SK-N-SH (cell line): ENCODE results near the gene CABLES2. TPM values are rescaled to one million over a fixed set of nuclear protein-coding genes. Genes with fewer than 3 reads are reported as not detected.

Experiments used
- CTCF ChIA-PET: fragments of 300-600, 350-600 bp; formaldehyde crosslinking; extraction: SDS; loops from one replicate; lab custom pipeline; 2021; lab: Yijun Ruan, JAX
- POLR2A ChIA-PET: fragments of 350-600 bp; sonication (Branson Sonifier 250); formaldehyde crosslinking; extraction: SDS; loops from one replicate; lab custom pipeline; 2020; ENCODE audit warnings: antibody characterized with exemption, inconsistent platforms; lab: Yijun Ruan, JAX
- DNase-seq: peaks from one replicate; pipeline ENCODE4 v3.0.0; 2012
- H2AFZ ChIP-seq: fragments of 200-600 bp; sonication (generic); 2 replicates; pipeline ENCODE4 v1.8.1; 2016; ENCODE audit warnings: antibody characterized with exemption, mild to moderate bottlenecking, low read depth
- H3F3A ChIP-seq: fragments of 200-600 bp; sonication (generic); replicated peaks from 2 replicates; pipeline ENCODE3; 2016; ENCODE audit warnings: antibody characterized with exemption, mild to moderate bottlenecking; ENCODE audit not compliant: insufficient read depth
- H3K27ac ChIP-seq, 2 experiments: fragments of 200-500 bp in 1 of 2; fragments of 200-600 bp in 1 of 2; sonication (Bioruptor generic) in 1 of 2; sonication (generic), shearing (Covaris generic) in 1 of 2; 2 replicates each; pipeline versions ENCODE4 v1.5.1 to v1.6.1; 2014 to 2016; ENCODE audit warnings: low read depth in 2 of 2, inconsistent platforms in 1 of 2, low read length in 1 of 2, mild to moderate bottlenecking in 1 of 2, mixed read lengths in 1 of 2
- H3K27me3 ChIP-seq: fragments of 200-600 bp; sonication (generic), shearing (Covaris generic); 2 replicates; pipeline ENCODE4 v1.6.1; 2016; ENCODE audit warnings: mixed run types; ENCODE audit not compliant: insufficient read depth
- H3K36me3 ChIP-seq, 2 experiments: fragments of 200-500 bp in 1 of 2; fragments of 200-600 bp in 1 of 2; sonication (Bioruptor generic) in 1 of 2; sonication (generic) in 1 of 2; replicated peaks in 1 of 2; 2 replicates each; pipeline versions ENCODE3 to v1.5.1; 2014 to 2016; ENCODE audit warnings: low read length in 1 of 2, mild to moderate bottlenecking in 1 of 2; ENCODE audit not compliant: insufficient read depth in 2 of 2, control insufficient read depth in 1 of 2
- H3K4me1 ChIP-seq, 2 experiments: fragments of 200-500 bp in 1 of 2; fragments of 200-600 bp in 1 of 2; sonication (Bioruptor generic) in 1 of 2; sonication (generic), shearing (Covaris generic) in 1 of 2; 2 replicates each; pipeline versions ENCODE4 v1.5.1 to v1.6.1; 2014 to 2016; ENCODE audit warnings: low read depth in 1 of 2, low read length in 1 of 2, mixed run types in 1 of 2; ENCODE audit not compliant: insufficient read depth in 2 of 2, control insufficient read depth in 1 of 2
- H3K4me2 ChIP-seq: fragments of 200-600 bp; sonication (generic), shearing (Covaris generic); 2 replicates; pipeline ENCODE4 v1.6.1; 2017; ENCODE audit warnings: mixed run types
- H3K4me3 ChIP-seq, 2 experiments: fragments of 200-500 bp in 1 of 2; fragments of 200-600 bp in 1 of 2; sonication (Bioruptor generic) in 1 of 2; sonication (generic), shearing (Covaris generic) in 1 of 2; 2 replicates each; pipeline versions ENCODE4 v1.5.1 to v1.8.1; 2014 to 2016; ENCODE audit warnings: low read depth in 2 of 2, inconsistent platforms in 1 of 2, low read length in 1 of 2, mild to moderate bottlenecking in 1 of 2, mixed read lengths in 1 of 2, moderate library complexity in 1 of 2
- H3K79me2 ChIP-seq: fragments of 200-600 bp; sonication (generic); 2 replicates; pipeline ENCODE4 v1.8.1; 2017; ENCODE audit warnings: mild to moderate bottlenecking; ENCODE audit not compliant: insufficient read depth
- H3K9ac ChIP-seq: fragments of 200-600 bp; sonication (generic); 2 replicates; pipeline ENCODE4 v1.6.1; 2017; ENCODE audit warnings: mixed run types
- H3K9me2 ChIP-seq: fragments of 200-600 bp; sonication (generic); 2 replicates; pipeline ENCODE4 v1.6.1; 2017; ENCODE audit warnings: mixed run types
- H3K9me3 ChIP-seq: fragments of 200-600 bp; sonication (generic); 2 replicates; pipeline ENCODE4 v1.6.1; 2017; ENCODE audit warnings: mixed run types, mild to moderate bottlenecking, moderate library complexity
- H4K20me1 ChIP-seq: fragments of 200-600 bp; sonication (generic); 2 replicates; pipeline ENCODE4 v1.6.1; 2017; ENCODE audit warnings: mild to moderate bottlenecking, mixed run types; ENCODE audit not compliant: insufficient read depth
- CHD2 ChIP-seq: fragments of 150-350 bp; IDR thresholded peaks from 2 replicates; pipeline ENCODE4 v1.6.1; 2018; ENCODE audit warnings: low read length; ENCODE audit not compliant: partially characterized antibody
- FOXJ3 ChIP-seq: sonication (generic); formaldehyde crosslinking; IDR thresholded peaks from 2 replicates; pipeline ENCODE4 v1.5.1; 2020; ENCODE audit warnings: mild to moderate bottlenecking, missing genetic modification reagents
- FOXM1 ChIP-seq: IDR thresholded peaks from 2 replicates; pipeline ENCODE4 v1.4.0; 2012; ENCODE audit warnings: low read depth, mild to moderate bottlenecking
- GABPA ChIP-seq: IDR thresholded peaks from 2 replicates; pipeline ENCODE4 v1.4.0; 2012; ENCODE audit warnings: low read depth, mild to moderate bottlenecking
- GATA2 ChIP-seq: sonication (generic); formaldehyde crosslinking; IDR thresholded peaks from 2 replicates; pipeline ENCODE4 v1.5.0; 2020; ENCODE audit warnings: mild to moderate bottlenecking, missing genetic modification reagents
- NFIC ChIP-seq: IDR thresholded peaks from 2 replicates; pipeline ENCODE4 v1.4.0; 2012; ENCODE audit warnings: borderline replicate concordance
- NRF1 ChIP-seq: IDR thresholded peaks from 2 replicates; pipeline ENCODE4 v1.6.1; 2012; ENCODE audit warnings: low read depth, mild to moderate bottlenecking, low read length
- RAD21 ChIP-seq: IDR thresholded peaks from 2 replicates; pipeline ENCODE4 v1.6.1; 2012; ENCODE audit warnings: mild to moderate bottlenecking, low read length
- RCOR1 ChIP-seq: fragments of 150-350 bp; IDR thresholded peaks from 2 replicates; pipeline ENCODE4 v1.6.1; 2017; ENCODE audit warnings: antibody characterized with exemption, low read length
- RXRA ChIP-seq: IDR thresholded peaks from 2 replicates; pipeline ENCODE4 v1.4.0; 2012; ENCODE audit warnings: low read depth, mild to moderate bottlenecking, borderline replicate concordance
- SIN3A ChIP-seq: IDR thresholded peaks from 2 replicates; pipeline ENCODE4 v1.6.1; 2012; ENCODE audit warnings: low read depth, mild to moderate bottlenecking, low read length, moderate library complexity, borderline replicate concordance
- SMC3 ChIP-seq: IDR thresholded peaks from 2 replicates; pipeline ENCODE4 v1.6.1; 2012; ENCODE audit warnings: low read depth, low read length, improper control_type of control experiment
- WGBS: methylation state at CpG from one replicate; pipeline ENCODE4 v1.1.6; 2017; ENCODE audit warnings: low lambda C conversion rate; 5-methylcytosine and 5-hydroxymethylcytosine counted together
- polyA plus RNA-seq, 3 experiments: library from polyadenylated mRNA; depleted of rRNA; stranded (reverse); fragments of >200 nt; gene quantifications; 2 replicates each; pipeline ENCODE4 v1.2.3, GENCODE V29; 2012
- TF ChIP-seq, protein P1 (sequence below): fragments of 200-600 bp; sonication (generic); IDR thresholded peaks from 2 replicates; pipeline ENCODE4 v1.6.1; 2017; ENCODE audit warnings: antibody characterized with exemption, mild to moderate bottlenecking, moderate library complexity
- TF ChIP-seq, protein P2 (sequence below): IDR thresholded peaks from 2 replicates; pipeline ENCODE4 v1.4.0; 2012; ENCODE audit warnings: low read depth
- TF ChIP-seq, protein P3 (sequence below): IDR thresholded peaks from 2 replicates; pipeline ENCODE4; 2012
- TF ChIP-seq, protein P4 (sequence below): IDR thresholded peaks from 2 replicates; pipeline ENCODE4 v1.4.0; 2012; ENCODE audit warnings: low read depth, borderline replicate concordance
- TF ChIP-seq, protein P5 (sequence below): fragments of 150-350 bp; IDR thresholded peaks from 2 replicates; pipeline ENCODE4 v1.6.1; 2017; ENCODE audit warnings: antibody characterized with exemption, low read length, low read depth, borderline replicate concordance
- TF ChIP-seq, protein P6 (sequence below): IDR thresholded peaks from 2 replicates; pipeline ENCODE4 v1.4.0; 2012; ENCODE audit warnings: low read depth, borderline replicate concordance
- TF ChIP-seq, protein P7 (sequence below): fragments of 150-350 bp; IDR thresholded peaks from 2 replicates; pipeline ENCODE4 v1.6.1; 2016; ENCODE audit warnings: mild to moderate bottlenecking, low read depth, low read length

CABLES2 gene
- polyA plus RNA-seq, 1 of the 3 experiments (the other 2 are of a cell fraction), result 4.8 TPM

DNA sequence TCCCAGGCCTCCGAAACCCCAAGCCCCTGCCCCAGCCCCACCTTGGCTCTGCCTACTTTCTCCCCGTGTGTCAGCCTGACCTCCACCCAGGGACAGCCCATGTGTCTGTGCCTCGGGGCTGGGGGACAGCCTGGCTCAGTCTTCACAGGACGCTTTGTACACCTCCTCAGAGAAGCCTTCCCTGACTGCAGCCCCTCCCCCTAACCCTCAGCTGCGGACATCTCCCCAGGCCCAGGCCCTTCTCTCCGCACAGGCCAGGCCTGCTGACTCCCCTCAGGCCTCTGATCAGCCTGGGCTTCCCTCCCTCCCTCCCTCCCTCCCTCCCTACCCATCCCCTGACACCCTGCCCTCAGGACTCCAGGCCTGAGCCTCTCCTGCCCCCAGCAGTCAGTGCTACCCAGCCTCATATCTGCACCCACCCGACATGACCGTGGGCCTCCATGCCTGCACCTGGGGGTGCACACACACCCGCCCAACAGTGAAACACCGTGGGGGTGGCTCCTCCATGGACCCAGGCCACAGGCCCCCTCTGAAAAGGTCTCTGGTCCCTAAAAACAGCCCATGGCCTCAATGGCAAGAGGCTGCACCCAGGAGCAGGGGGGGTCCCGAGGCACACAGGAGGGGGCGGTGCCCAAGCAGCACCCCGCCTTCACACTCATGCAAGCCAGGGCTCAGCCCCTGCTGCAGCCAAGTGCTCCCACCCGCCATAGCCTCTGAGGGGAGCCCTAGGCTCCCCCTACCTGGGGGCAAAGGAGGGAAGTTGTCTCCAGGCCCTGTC, 52.9 kb downstream of the CABLES2 start:
- Histone ChIP-seq H2AFZ (no peak overlapping the region), H3K79me2 (peaks cover 11% of the 10 kb centered on the region; the same call in 1 of the 2 replicates)
- TF ChIP-seq SMC3 (no peak), RAD21 (no peak), GABPA (no peak), FOXM1 (no peak), CHD2 (no peak), NFIC (no peak), GATA2 (no peak), FOXJ3 (no peak), RCOR1 (no peak), SIN3A (no peak), NRF1 (no peak), RXRA (no peak)
- TF ChIP-seq, protein P1, sequence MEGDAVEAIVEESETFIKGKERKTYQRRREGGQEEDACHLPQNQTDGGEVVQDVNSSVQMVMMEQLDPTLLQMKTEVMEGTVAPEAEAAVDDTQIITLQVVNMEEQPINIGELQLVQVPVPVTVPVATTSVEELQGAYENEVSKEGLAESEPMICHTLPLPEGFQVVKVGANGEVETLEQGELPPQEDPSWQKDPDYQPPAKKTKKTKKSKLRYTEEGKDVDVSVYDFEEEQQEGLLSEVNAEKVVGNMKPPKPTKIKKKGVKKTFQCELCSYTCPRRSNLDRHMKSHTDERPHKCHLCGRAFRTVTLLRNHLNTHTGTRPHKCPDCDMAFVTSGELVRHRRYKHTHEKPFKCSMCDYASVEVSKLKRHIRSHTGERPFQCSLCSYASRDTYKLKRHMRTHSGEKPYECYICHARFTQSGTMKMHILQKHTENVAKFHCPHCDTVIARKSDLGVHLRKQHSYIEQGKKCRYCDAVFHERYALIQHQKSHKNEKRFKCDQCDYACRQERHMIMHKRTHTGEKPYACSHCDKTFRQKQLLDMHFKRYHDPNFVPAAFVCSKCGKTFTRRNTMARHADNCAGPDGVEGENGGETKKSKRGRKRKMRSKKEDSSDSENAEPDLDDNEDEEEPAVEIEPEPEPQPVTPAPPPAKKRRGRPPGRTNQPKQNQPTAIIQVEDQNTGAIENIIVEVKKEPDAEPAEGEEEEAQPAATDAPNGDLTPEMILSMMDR, result no peak
- TF ChIP-seq, protein P2, sequence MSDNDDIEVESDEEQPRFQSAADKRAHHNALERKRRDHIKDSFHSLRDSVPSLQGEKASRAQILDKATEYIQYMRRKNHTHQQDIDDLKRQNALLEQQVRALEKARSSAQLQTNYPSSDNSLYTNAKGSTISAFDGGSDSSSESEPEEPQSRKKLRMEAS, result no peak
- TF ChIP-seq, protein P3, sequence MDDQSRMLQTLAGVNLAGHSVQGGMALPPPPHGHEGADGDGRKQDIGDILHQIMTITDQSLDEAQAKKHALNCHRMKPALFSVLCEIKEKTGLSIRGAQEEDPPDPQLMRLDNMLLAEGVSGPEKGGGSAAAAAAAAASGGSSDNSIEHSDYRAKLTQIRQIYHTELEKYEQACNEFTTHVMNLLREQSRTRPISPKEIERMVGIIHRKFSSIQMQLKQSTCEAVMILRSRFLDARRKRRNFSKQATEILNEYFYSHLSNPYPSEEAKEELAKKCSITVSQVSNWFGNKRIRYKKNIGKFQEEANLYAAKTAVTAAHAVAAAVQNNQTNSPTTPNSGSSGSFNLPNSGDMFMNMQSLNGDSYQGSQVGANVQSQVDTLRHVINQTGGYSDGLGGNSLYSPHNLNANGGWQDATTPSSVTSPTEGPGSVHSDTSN, result no peak
- TF ChIP-seq, protein P4, sequence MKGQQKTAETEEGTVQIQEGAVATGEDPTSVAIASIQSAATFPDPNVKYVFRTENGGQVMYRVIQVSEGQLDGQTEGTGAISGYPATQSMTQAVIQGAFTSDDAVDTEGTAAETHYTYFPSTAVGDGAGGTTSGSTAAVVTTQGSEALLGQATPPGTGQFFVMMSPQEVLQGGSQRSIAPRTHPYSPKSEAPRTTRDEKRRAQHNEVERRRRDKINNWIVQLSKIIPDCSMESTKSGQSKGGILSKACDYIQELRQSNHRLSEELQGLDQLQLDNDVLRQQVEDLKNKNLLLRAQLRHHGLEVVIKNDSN, result no peak
- TF ChIP-seq, protein P5, sequence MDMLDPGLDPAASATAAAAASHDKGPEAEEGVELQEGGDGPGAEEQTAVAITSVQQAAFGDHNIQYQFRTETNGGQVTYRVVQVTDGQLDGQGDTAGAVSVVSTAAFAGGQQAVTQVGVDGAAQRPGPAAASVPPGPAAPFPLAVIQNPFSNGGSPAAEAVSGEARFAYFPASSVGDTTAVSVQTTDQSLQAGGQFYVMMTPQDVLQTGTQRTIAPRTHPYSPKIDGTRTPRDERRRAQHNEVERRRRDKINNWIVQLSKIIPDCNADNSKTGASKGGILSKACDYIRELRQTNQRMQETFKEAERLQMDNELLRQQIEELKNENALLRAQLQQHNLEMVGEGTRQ, result no peak
- TF ChIP-seq, protein P6, sequence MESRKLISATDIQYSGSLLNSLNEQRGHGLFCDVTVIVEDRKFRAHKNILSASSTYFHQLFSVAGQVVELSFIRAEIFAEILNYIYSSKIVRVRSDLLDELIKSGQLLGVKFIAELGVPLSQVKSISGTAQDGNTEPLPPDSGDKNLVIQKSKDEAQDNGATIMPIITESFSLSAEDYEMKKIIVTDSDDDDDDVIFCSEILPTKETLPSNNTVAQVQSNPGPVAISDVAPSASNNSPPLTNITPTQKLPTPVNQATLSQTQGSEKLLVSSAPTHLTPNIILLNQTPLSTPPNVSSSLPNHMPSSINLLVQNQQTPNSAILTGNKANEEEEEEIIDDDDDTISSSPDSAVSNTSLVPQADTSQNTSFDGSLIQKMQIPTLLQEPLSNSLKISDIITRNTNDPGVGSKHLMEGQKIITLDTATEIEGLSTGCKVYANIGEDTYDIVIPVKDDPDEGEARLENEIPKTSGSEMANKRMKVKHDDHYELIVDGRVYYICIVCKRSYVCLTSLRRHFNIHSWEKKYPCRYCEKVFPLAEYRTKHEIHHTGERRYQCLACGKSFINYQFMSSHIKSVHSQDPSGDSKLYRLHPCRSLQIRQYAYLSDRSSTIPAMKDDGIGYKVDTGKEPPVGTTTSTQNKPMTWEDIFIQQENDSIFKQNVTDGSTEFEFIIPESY, result no peak
- TF ChIP-seq, protein P7, sequence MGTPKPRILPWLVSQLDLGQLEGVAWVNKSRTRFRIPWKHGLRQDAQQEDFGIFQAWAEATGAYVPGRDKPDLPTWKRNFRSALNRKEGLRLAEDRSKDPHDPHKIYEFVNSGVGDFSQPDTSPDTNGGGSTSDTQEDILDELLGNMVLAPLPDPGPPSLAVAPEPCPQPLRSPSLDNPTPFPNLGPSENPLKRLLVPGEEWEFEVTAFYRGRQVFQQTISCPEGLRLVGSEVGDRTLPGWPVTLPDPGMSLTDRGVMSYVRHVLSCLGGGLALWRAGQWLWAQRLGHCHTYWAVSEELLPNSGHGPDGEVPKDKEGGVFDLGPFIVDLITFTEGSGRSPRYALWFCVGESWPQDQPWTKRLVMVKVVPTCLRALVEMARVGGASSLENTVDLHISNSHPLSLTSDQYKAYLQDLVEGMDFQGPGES, result no peak
- TF ChIP-seq, all 33 proteins: peak for 0
- 71% methylated on average over 7 of the region's 14 CpGs for WGBS
- Histone ChIP-seq H4K20me1 (peaks cover 14% of the 10 kb centered on the region; the same call in 1 of the 2 replicates), H3K9me3 (no peaks in the 10 kb centered on the region), H3K9me2 (no peaks in the 10 kb centered on the region), H3K27ac (peak overlapping the region in 1 of 2 experiments; percentile 92; a peak in 1 of 4 replicates), H3K4me1 (peaks cover 29 to 72% of the 10 kb centered on the region in 2 experiments; a peak in 3 of 4 replicates), H3K4me3 (no peak overlapping the region), H3K27me3 (no peaks in the 10 kb centered on the region), H3K36me3 (peaks cover 0 to 13% of the 10 kb centered on the region in 2 experiments), H3F3A (peaks cover 3% of the 10 kb centered on the region), H3K9ac (no peak overlapping the region), H3K4me2 (no peak overlapping the region)
- ChIA-PET CTCF (interaction anchor here (0.9 to 5.5 kb wide), 3 partner anchors 13 to 29 kb away, joined by 3 to 43 read pairs (median 22); partner anchors contain the start of gene LAMA5), POLR2A (no interaction called here)
- peak; percentile 59 for DNase-seq
